A549 (cell line): Measurements from ENCODE around the gene IL19. TPM values are rescaled to one million over a fixed set of nuclear protein-coding genes. Genes with fewer than 3 reads are reported as not detected.

Experiments
- ATAC-seq, 2 experiments: fragments of 200-7000 bp in 1 of 2; fragments of >200 bp in 1 of 2; cut with Nextera tagmentation in 1 of 2; cut with Tn5 transposase in 1 of 2; 3 replicates each; pipeline versions ENCODE4 v1.8.0 to v1.9.1; 2018 to 2020; ENCODE audit warnings: mild to moderate bottlenecking in 1 of 2, moderate library complexity in 1 of 2
- CTCF ChIA-PET: fragments of 300-600 bp; sonication (Branson Sonifier 250); formaldehyde crosslinking; extraction: SDS; loops from one replicate; lab custom pipeline; 2021; ENCODE audit warnings: antibody characterized with exemption, inconsistent platforms; lab: Yijun Ruan, JAX
- POLR2A ChIA-PET: fragments of 350-600 bp; formaldehyde crosslinking; extraction: SDS; loops from one replicate; lab custom pipeline; 2021; ENCODE audit warnings: antibody characterized with exemption, inconsistent platforms; lab: Yijun Ruan, JAX
- DNase-seq, 2 experiments: peaks; one replicate each; pipeline versions ENCODE4 v3.0.0 to v3.0.0-alpha.2; 2011 to 2016; ENCODE audit warnings: low read depth in 1 of 2, low spot score in 1 of 2
- FAIRE-seq: peaks from 2 replicates; lab custom pipeline; 2011; peaks lifted over from hg19 to GRCh38; lab: Jason Lieb, UNC
- H3K27ac ChIP-seq, 2 experiments: fragments of >200 bp; sonication (Bioruptor Twin); formaldehyde crosslinking; 3 replicates each; pipeline ENCODE4 v1.5.1; 2016 to 2017
- H3K4me1 ChIP-seq: fragments of >200 bp; sonication (Bioruptor Twin); formaldehyde crosslinking; 3 replicates; pipeline ENCODE4 v1.6.1; 2016
- H3K4me2 ChIP-seq: fragments of >200 bp; sonication (Bioruptor Twin); formaldehyde crosslinking; 3 replicates; pipeline ENCODE4 v1.6.1; 2016
- H3K4me3 ChIP-seq: fragments of >200 bp; sonication (Bioruptor Twin); formaldehyde crosslinking; 3 replicates; pipeline ENCODE4 v1.5.1; 2016
- H3K9me3 ChIP-seq: fragments of >200 bp; sonication (Bioruptor Twin); formaldehyde crosslinking; 3 replicates; pipeline ENCODE4 v1.6.1; 2016
- BHLHE40 ChIP-seq: IDR thresholded peaks from 2 replicates; pipeline ENCODE4 v1.6.1; 2012; ENCODE audit warnings: low read depth, low read length, inconsistent platforms
- CBX2 ChIP-seq: fragments of 200-600 bp; sonication (generic); IDR thresholded peaks from 2 replicates; pipeline ENCODE4 v1.6.1; 2016; ENCODE audit warnings: low read depth, mild to moderate bottlenecking, borderline replicate concordance
- CEBPB ChIP-seq, 2 experiments: fragments of >200 bp in 1 of 2; sonication (Bioruptor Twin) in 1 of 2; formaldehyde crosslinking in 1 of 2; IDR thresholded peaks; 2 replicates each; pipeline ENCODE4 v1.6.1; 2012 to 2016
- CHD4 ChIP-seq: fragments of 200-600 bp; sonication (generic); IDR thresholded peaks from 2 replicates; pipeline ENCODE4 v1.6.1; 2016; ENCODE audit warnings: antibody characterized with exemption, mild to moderate bottlenecking, borderline replicate concordance
- CTCF ChIP-seq: fragments of >200 bp; sonication (Bioruptor Twin); formaldehyde crosslinking; IDR thresholded peaks from 3 replicates; pipeline ENCODE4 v1.5.1; 2016
- E2F6 ChIP-seq: IDR thresholded peaks from 2 replicates; pipeline ENCODE4 v1.6.1; 2012; ENCODE audit warnings: low read depth, borderline replicate concordance
- EHF ChIP-seq: fragments of 250-450 bp; sonication (Bioruptor Pico); IDR thresholded peaks from 2 replicates; pipeline ENCODE4 v1.5.0; 2020; ENCODE audit warnings: mild to moderate bottlenecking
- EP300 ChIP-seq, 2 experiments: fragments of >200 bp; sonication (Bioruptor Twin); formaldehyde crosslinking; IDR thresholded peaks; 2 replicates in 1 of 2; 3 replicates in 1 of 2; pipeline ENCODE4 v1.6.1; 2016 to 2017
- ESRRA ChIP-seq: fragments of 150-350 bp; IDR thresholded peaks from 2 replicates; pipeline ENCODE4 v1.6.1; 2014; ENCODE audit warnings: mild to moderate bottlenecking, low read length, borderline replicate concordance
- HDAC2 ChIP-seq: fragments of 200-600 bp; sonication (generic); IDR thresholded peaks from 2 replicates; pipeline ENCODE4 v1.6.1; 2016
- HMGXB4 ChIP-seq: fragments of 250-450 bp; sonication (Bioruptor Pico); IDR thresholded peaks from 2 replicates; pipeline ENCODE4 v1.5.0; 2021; ENCODE audit warnings: mild to moderate bottlenecking, moderate library complexity, borderline replicate concordance
- KDM5A ChIP-seq: fragments of 200-600 bp; sonication (generic); IDR thresholded peaks from 2 replicates; pipeline ENCODE4 v1.6.1; 2016; ENCODE audit warnings: antibody characterized with exemption, mild to moderate bottlenecking
- MAX ChIP-seq: IDR thresholded peaks from 2 replicates; pipeline ENCODE4 v1.6.1; 2012
- NFE2L2 ChIP-seq: fragments of 150-350 bp; conservative IDR thresholded peaks from 2 replicates; pipeline ENCODE4 v1.6.1; 2014; ENCODE audit warnings: low read length
- NPAS2 ChIP-seq: fragments of 250-450 bp; sonication (Bioruptor Pico); IDR thresholded peaks from 2 replicates; pipeline ENCODE4 v1.8.0; 2022; ENCODE audit warnings: mild to moderate bottlenecking, moderate library complexity, borderline replicate concordance
- POLR2A ChIP-seq: IDR thresholded peaks from 2 replicates; pipeline ENCODE4 v1.6.1; 2012; ENCODE audit warnings: mild to moderate bottlenecking, low read length
- POLR2AphosphoS2 ChIP-seq: conservative IDR thresholded peaks from 2 replicates; pipeline ENCODE4 v1.6.1; 2012; ENCODE audit warnings: low read length, improper control_type of control experiment, inconsistent platforms
- RAD21 ChIP-seq, 2 experiments: fragments of >200 bp in 1 of 2; sonication (Bioruptor Twin) in 1 of 2; formaldehyde crosslinking in 1 of 2; IDR thresholded peaks in 1 of 2; conservative IDR thresholded peaks in 1 of 2; 2 replicates in 1 of 2; 3 replicates in 1 of 2; pipeline ENCODE4 v1.6.1; 2012 to 2018; ENCODE audit warnings: inconsistent platforms in 1 of 2
- RARB ChIP-seq: fragments of 250-450 bp; sonication (Bioruptor Pico); IDR thresholded peaks from 2 replicates; pipeline ENCODE4 v1.8.0; 2021; ENCODE audit warnings: mild to moderate bottlenecking, moderate library complexity
- RCOR1 ChIP-seq: fragments of 150-350 bp; IDR thresholded peaks from 2 replicates; pipeline ENCODE4 v1.6.1; 2014; ENCODE audit warnings: antibody characterized with exemption, low read length, low read depth
- SREBF2 ChIP-seq: fragments of 450-650 bp; IDR thresholded peaks from 2 replicates; pipeline ENCODE4 v1.6.1; 2014; ENCODE audit warnings: mild to moderate bottlenecking, moderate library complexity
- TFCP2L1 ChIP-seq: fragments of 250-450 bp; sonication (Bioruptor Pico); IDR thresholded peaks from 2 replicates; pipeline ENCODE4 v1.5.0; 2021; ENCODE audit warnings: mild to moderate bottlenecking
- ZFP36 ChIP-seq: fragments of 450-650 bp; IDR thresholded peaks from 2 replicates; pipeline ENCODE4 v1.6.1; 2014; ENCODE audit warnings: borderline replicate concordance; ENCODE audit not compliant: partially characterized antibody
- WGBS: methylation state at CpG from one replicate; pipeline ENCODE4 v1.1.6; 2017; ENCODE audit errors: missing lambda C conversion rate; 5-methylcytosine and 5-hydroxymethylcytosine counted together
- polyA plus RNA-seq, 4 experiments: library from polyadenylated mRNA; depleted of rRNA in 3 of 4; stranded (reverse); fragments of >200 nt; fragmentation: RNase III in 1 of 4; extraction: RNeasy Plus Mini Kit Qiagen cat#74134 plus additional on column Dnase treatment in 1 of 4; gene quantifications; 2 replicates in 3 of 4; 3 replicates in 1 of 4; pipeline ENCODE4 v1.2.3, GENCODE V29; 2011 to 2017

Gene IL19
- polyA plus RNA-seq, 2 of the 4 experiments (the other 2 are of a cell fraction), result not detected

- Histone ChIP-seq H3K4me1 (peaks cover 12% of the 10 kb centered on the region; the same call in 2 of the 3 replicates), H3K27ac (no peak overlapping the region), H3K4me2 (no peak overlapping the region), H3K4me3 (no peak overlapping the region), H3K9me3 (peaks cover 1% of the 10 kb centered on the region; the same call in 2 of the 3 replicates)
- no peak for DNase-seq
- 39% methylated on average over 2 of the region's 2 CpGs for WGBS
- POLR2A ChIA-PET, result no interaction called here
- ATAC-seq, result no peak
- CTCF ChIA-PET, result interaction anchor here (0.7 to 2.9 kb wide), 9 partner anchors 9 to 179 kb away, joined by 3 to 8 read pairs (median 3); partner anchors contain the start of genes IL20 and IL24
- TF ChIP-seq RAD21 (conservative IDR thresholded peaks at IDR 0.05 in 1 of 2, IDR thresholded peaks at IDR 0.05 in 1 of 2) (no peak), RARB (CRISPR knock-in tag) (no peak), ESRRA (no peak), BHLHE40 (no peak), HDAC2 (no peak), MAX (no peak)
- no peak for FAIRE-seq
Measured at GRCh38 chr1:206883876-206884275, 113.3 kb downstream of the IL19 start.

GRCh38 chr1:206885341-206886060 is 114.9 kb downstream of the IL19 start:
- Histone ChIP-seq H3K27ac (no peak overlapping the region), H3K4me1 (peaks cover 21% of the 10 kb centered on the region), H3K9me3 (no peaks in the 10 kb centered on the region; the same call in 2 of the 3 replicates)
- no peak for ATAC-seq
- 83% methylated on average over 3 of the region's 3 CpGs for WGBS
- no peak for TF ChIP-seq CHD4
- TF ChIP-seq CTCF, result no peak
- TF ChIP-seq HMGXB4 (CRISPR knock-in tag), result no peak
- no peak for TF ChIP-seq RAD21 (conservative IDR thresholded peaks at IDR 0.05 in 1 of 2, IDR thresholded peaks at IDR 0.05 in 1 of 2)
- TF ChIP-seq EHF (CRISPR knock-in tag), result no peak
- TF ChIP-seq E2F6, result no peak
- TF ChIP-seq CBX2, result no peak
- TF ChIP-seq, all 56 proteins: peak for 0
- no peak overlapping the region for H3K4me2 ChIP-seq
- DNase-seq (no peak), FAIRE-seq (no peak)
- H3K4me3 ChIP-seq, result no peak overlapping the region
- POLR2A ChIA-PET, result no interaction called here
- CTCF ChIA-PET, result interaction anchor here (1.3 to 2.9 kb wide), 4 partner anchors 20 to 26 kb away, joined by 4 to 8 read pairs (median 6); partner anchors contain the start of gene IL20

GRCh38 chr1:206886831-206887230 is 116.3 kb downstream of the IL19 start:
- H3K4me2 ChIP-seq, result no peak overlapping the region
- no peak for FAIRE-seq
- no peak for TF ChIP-seq EP300 (IDR thresholded peaks at IDR 0.05)
- no peak for TF ChIP-seq CEBPB (IDR thresholded peaks at IDR 0.05)
- TF ChIP-seq ZFP36, result no peak
- TF ChIP-seq POLR2A, result no peak
- TF ChIP-seq NFE2L2, result no peak
- no peak for TF ChIP-seq KDM5A
- TF ChIP-seq SREBF2, result no peak
- TF ChIP-seq POLR2AphosphoS2, result no peak
- no peak for TF ChIP-seq NPAS2 (CRISPR knock-in tag)
- TF ChIP-seq ESRRA, result no peak
- no peak for TF ChIP-seq RAD21 (conservative IDR thresholded peaks at IDR 0.05 in 1 of 2, IDR thresholded peaks at IDR 0.05 in 1 of 2)
- TF ChIP-seq TFCP2L1 (CRISPR knock-in tag), result no peak
- TF ChIP-seq HMGXB4 (CRISPR knock-in tag), result no peak
- TF ChIP-seq RCOR1, result no peak
- TF ChIP-seq, all 56 proteins: peak for 0
- ChIA-PET CTCF (interaction anchor here (1.2 to 1.7 kb wide), 2 partner anchors 25 to 95 kb away, joined by 3 to 4 read pairs; no protein-coding TSS in a partner anchor), POLR2A (no interaction called here)
- Histone ChIP-seq H3K9me3 (no peaks in the 10 kb centered on the region), H3K27ac (no peak overlapping the region), H3K4me1 (peaks cover 34% of the 10 kb centered on the region), H3K4me3 (no peak overlapping the region)
- no peak for DNase-seq
- ATAC-seq, result no peak
- 88% methylated on average over 1 of the region's 1 CpG for WGBS
